ENCODE data around the gene RILPL1.

GRCh38 chr12:123528858-123529257 is 4.7 kb downstream of the RILPL1 start:
- TF ChIP-seq POLR2AphosphoS5 (IDR thresholded peaks at IDR 0.05; ENCODE audit: borderline replicate concordance, low read depth, low read length) = no peak
- no peak for TF ChIP-seq EZH2 (IDR thresholded peaks at IDR 0.05)
- TF ChIP-seq FOXP2 (optimal IDR thresholded peaks at IDR 0.05; ENCODE audit: control extremely low read depth, extremely low read length, insufficient read depth) = no peak
